Measurements from ENCODE around the gene KRTAP7-1.

The KRTAP7-1 gene, protein sequence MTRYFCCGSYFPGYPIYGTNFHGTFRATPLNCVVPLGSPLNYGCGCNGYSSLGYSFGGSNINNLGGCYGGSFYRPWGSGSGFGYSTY

DNA sequence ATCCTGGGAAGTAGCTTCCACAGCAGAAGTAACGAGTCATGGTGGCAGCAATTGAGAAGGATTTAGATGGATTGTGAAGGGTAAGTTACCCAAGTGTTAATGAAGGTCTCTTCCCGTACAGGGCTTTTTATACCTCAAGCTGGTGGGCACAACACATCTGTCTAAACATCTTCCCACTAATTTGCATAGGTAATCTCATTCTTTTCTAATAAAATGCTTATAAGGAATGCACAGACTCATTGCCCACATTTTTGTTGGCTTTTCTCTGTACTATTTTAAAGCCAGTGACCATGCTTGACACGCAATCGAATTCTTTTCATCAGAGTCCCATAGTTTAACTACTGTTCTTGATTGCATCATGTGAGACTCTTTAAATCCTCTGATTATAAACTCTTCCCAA lies at the start of gene KRTAP7-1:
Gene KRTAP7-1 (minus strand): TSS at position 101 of the 400 bp plus-strand sequence. CDS start 61 bp downstream, at position 40.
- no peak for DNase-seq (ENCODE audit: low read depth)
- no peak within 1 kb of the TSS for H3K4me3 ChIP-seq (replicated peaks; ENCODE audit: low read depth, low read length)
- TF ChIP-seq, protein P1, sequence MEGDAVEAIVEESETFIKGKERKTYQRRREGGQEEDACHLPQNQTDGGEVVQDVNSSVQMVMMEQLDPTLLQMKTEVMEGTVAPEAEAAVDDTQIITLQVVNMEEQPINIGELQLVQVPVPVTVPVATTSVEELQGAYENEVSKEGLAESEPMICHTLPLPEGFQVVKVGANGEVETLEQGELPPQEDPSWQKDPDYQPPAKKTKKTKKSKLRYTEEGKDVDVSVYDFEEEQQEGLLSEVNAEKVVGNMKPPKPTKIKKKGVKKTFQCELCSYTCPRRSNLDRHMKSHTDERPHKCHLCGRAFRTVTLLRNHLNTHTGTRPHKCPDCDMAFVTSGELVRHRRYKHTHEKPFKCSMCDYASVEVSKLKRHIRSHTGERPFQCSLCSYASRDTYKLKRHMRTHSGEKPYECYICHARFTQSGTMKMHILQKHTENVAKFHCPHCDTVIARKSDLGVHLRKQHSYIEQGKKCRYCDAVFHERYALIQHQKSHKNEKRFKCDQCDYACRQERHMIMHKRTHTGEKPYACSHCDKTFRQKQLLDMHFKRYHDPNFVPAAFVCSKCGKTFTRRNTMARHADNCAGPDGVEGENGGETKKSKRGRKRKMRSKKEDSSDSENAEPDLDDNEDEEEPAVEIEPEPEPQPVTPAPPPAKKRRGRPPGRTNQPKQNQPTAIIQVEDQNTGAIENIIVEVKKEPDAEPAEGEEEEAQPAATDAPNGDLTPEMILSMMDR (IDR thresholded peaks at IDR 0.05; ENCODE audit: low read length, missing control alignments) = no peak

DNA sequence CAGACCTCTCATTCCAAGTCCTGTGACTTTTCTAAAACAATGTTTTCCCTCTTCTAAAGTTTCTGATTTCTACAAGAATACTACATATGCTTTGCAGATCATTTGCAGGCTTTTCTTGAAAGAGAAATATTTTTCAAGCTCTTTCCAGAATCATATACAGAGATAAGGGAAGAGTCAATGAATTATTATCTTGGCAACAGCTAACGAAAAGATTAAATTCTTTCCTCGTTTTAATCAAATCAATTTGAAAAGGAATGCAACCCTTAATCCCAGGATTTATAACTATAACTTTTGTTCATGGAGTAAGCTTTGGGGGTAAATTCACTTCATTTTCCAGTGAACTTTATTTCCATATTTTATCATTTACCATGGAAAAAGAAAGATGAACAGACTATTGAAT lies 45.0 kb upstream of the KRTAP7-1 start:
- no peak overlapping the region for H3K4me3 ChIP-seq (replicated peaks; ENCODE audit: low read depth, low read length)
- TF ChIP-seq, protein P1 (IDR thresholded peaks at IDR 0.05; ENCODE audit: low read length, missing control alignments) = no peak
- DNase-seq (ENCODE audit: low read depth) = no peak

DNA sequence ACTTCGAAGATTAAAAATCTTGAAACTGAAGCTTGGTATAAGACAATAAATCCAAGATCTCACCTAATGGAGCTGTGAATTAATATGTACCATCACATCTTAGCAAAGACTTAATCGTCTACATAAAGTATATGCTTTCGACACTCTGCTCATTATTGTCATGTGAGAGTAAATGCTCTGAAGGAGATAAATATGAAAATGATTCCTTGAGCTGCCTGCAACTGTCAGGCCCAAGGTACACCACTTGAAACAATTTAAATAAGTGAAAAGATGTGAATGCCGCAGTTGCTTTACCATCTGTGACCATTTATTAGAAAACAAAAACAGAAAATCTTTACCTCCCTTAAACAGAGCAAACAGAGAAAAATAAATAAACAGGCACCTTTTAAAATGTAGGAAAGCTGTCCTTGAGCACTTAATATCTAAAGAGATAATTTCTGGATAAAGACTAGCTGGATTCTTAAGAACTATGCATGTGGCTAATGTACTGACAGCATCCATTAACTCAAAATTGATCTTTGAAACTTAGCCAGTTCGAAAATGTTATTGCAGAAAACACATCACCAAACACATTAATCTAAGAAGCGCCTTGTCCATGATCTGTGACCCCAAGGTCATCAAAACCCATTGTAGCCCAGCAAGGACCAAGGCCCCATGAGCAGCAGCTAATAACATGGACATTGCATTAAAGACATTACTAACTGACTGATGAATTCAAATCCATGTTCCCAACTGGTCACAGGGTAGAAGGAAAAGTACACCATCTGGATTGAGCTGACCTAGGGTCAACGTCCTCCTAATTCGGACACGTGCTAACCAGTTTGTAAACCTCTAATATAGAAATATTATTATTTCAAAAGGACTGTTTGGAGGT lies 18.3 kb upstream of the KRTAP7-1 start:
- H3K4me3 ChIP-seq (replicated peaks; ENCODE audit: low read depth, low read length) = no peak overlapping the region
- TF ChIP-seq, protein P1 (IDR thresholded peaks at IDR 0.05; ENCODE audit: low read length, missing control alignments) = no peak
- DNase-seq (ENCODE audit: low read depth) = no peak

DNA sequence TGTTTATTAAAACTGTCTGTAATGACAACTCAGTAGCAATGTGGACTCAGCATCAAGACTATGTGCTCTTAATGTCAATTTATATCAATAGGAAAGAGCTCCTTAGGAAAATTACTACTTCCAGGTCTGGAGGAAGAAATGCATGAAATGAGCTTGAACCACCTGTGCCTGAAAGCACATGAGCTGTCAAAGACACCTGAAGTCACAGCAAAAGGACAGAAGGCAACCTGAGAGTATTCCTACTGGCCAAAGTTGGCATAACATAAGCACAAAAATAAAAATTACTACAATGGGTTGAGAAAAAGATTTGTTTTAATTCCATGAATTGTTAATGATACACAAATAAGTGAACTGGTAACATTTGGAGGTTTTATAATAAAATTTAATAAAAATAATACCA lies 13.4 kb upstream of the KRTAP7-1 start:
- no peak overlapping the region for H3K4me3 ChIP-seq (replicated peaks; ENCODE audit: low read depth, low read length)
- TF ChIP-seq, protein P1 (IDR thresholded peaks at IDR 0.05; ENCODE audit: low read length, missing control alignments) = no peak
- DNase-seq (ENCODE audit: low read depth) = no peak

DNA sequence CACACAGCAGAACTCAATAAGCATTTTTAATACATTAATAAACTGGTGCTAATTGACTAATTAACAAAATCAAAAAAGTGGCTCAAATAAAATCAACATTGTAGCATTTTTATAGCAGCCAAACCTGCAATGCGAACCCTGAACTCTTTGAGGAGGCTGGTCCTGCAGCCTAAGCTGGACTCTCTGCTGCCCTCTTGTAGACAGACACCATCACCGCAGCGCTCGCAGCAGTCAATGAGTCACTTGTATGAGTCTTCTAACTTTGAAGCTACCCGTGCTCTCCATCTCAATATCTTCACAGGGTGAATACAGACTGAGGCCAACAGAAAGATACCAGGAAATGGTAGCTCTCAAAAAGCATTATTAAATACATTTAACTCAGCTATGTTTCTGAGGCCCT lies 9.7 kb upstream of the KRTAP7-1 start:
- peak; percentile 0 for DNase-seq (ENCODE audit: low read depth)
- H3K4me3 ChIP-seq (replicated peaks; ENCODE audit: low read depth, low read length) = no peak overlapping the region
- TF ChIP-seq, protein P1 (IDR thresholded peaks at IDR 0.05; ENCODE audit: low read length, missing control alignments) = no peak

DNA sequence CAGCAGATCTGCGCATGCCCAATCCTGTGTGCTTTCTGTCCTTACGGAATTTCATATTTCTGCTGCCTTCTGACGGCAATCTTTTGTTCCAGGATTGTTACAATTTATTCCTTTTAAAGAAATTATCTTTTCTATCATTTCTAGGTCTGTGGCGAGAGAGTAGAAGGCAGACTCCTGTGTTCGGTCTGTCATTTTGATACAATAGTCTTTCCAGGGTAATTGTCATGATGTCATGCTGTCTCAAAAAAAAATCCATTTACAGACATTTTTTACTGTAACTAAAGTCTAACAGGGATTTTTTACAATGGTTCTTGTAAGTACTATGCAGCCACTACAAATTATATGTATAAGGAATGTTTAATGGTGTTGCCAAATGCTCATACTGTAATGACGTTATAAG lies 9.0 kb upstream of the KRTAP7-1 start:
- H3K4me3 ChIP-seq (replicated peaks; ENCODE audit: low read depth, low read length) = no peak overlapping the region
- DNase-seq (ENCODE audit: low read depth) = no peak
- TF ChIP-seq, protein P1 (IDR thresholded peaks at IDR 0.05; ENCODE audit: low read length, missing control alignments) = no peak

Measured in fibroblast of pulmonary artery (primary cell).